Measurements from ENCODE around the gene METTL22.
"Not testable (repeated sequence)": the region's sequence is repeated elsewhere in the genome, so short reads cannot be mapped to it uniquely, and the experiment has no call there.

METTL22 gene

GRCh38 chr16:8646326-8647053 lies 25.0 kb downstream of the METTL22 start:
- TF ChIP-seq, protein P1, sequence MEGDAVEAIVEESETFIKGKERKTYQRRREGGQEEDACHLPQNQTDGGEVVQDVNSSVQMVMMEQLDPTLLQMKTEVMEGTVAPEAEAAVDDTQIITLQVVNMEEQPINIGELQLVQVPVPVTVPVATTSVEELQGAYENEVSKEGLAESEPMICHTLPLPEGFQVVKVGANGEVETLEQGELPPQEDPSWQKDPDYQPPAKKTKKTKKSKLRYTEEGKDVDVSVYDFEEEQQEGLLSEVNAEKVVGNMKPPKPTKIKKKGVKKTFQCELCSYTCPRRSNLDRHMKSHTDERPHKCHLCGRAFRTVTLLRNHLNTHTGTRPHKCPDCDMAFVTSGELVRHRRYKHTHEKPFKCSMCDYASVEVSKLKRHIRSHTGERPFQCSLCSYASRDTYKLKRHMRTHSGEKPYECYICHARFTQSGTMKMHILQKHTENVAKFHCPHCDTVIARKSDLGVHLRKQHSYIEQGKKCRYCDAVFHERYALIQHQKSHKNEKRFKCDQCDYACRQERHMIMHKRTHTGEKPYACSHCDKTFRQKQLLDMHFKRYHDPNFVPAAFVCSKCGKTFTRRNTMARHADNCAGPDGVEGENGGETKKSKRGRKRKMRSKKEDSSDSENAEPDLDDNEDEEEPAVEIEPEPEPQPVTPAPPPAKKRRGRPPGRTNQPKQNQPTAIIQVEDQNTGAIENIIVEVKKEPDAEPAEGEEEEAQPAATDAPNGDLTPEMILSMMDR (IDR thresholded peaks at IDR 0.05; ENCODE audit: low read depth, low read length) = no peak
- no peak overlapping the region for H3K4me3 ChIP-seq (replicated peaks in 1 of 2; ENCODE audit: low read depth in 2 of 2, low read length in 2 of 2)
- no peak for DNase-seq (ENCODE audit: low read depth in 2 of 2)

DNA sequence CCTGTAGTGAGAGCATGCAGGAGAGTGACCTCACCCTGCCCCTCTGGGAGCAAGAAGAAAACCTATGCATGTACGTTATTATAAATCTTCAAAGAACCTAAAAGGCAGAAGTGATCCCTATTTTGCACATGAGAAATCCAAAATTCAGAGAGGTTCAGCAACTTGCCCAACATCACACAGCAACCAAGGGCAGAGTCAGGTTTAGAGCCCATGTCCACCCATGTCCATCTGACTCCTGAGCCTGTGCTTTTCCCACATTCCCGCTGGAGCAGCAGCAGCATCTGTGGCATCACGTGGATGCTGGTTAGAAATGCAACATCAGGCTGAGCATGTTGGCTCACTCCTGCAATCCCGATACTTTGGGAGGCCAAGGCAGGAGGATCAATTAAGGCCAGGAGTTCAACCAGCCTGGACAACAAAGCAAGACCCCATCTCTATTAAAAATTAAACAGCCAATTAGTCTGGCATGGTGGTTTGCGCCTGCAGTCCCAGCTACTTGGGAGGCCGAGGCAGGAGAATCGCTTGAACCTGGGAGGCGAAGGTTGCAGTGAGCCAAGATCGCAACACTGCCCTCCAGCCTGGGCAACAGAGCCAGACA lies 26.3 kb downstream of the METTL22 start:
- TF ChIP-seq, protein P1 (IDR thresholded peaks at IDR 0.05; ENCODE audit: low read depth, low read length) = no peak
- DNase-seq (ENCODE audit: low read depth in 2 of 2) = no peak
- no peak overlapping the region for H3K4me3 ChIP-seq (replicated peaks in 1 of 2; ENCODE audit: low read depth in 2 of 2, low read length in 2 of 2)

DNA sequence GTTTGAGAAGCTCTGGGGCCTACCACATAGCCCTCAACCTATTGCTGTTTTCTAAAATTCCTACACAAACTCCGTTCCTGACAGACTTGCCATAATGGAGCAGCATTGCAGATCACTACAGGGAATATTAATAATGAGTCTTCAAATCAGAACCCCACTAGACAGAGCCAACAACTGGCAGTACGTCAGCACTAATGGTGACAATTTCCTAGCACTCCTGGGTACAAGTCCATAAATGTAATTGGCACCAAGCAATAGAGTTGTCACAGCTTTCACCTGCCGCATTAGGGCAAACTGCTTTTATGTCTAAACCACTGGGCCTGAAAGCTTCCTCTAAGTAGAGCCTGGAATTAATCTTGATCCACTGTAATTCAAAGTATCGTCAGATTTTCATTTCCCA lies 27.4 kb downstream of the METTL22 start:
- DNase-seq (ENCODE audit: low read depth in 2 of 2) = no peak
- TF ChIP-seq, protein P1 (IDR thresholded peaks at IDR 0.05; ENCODE audit: low read depth, low read length) = no peak
- H3K4me3 ChIP-seq (replicated peaks in 1 of 2; ENCODE audit: low read depth in 2 of 2, low read length in 2 of 2) = no peak overlapping the region

DNA sequence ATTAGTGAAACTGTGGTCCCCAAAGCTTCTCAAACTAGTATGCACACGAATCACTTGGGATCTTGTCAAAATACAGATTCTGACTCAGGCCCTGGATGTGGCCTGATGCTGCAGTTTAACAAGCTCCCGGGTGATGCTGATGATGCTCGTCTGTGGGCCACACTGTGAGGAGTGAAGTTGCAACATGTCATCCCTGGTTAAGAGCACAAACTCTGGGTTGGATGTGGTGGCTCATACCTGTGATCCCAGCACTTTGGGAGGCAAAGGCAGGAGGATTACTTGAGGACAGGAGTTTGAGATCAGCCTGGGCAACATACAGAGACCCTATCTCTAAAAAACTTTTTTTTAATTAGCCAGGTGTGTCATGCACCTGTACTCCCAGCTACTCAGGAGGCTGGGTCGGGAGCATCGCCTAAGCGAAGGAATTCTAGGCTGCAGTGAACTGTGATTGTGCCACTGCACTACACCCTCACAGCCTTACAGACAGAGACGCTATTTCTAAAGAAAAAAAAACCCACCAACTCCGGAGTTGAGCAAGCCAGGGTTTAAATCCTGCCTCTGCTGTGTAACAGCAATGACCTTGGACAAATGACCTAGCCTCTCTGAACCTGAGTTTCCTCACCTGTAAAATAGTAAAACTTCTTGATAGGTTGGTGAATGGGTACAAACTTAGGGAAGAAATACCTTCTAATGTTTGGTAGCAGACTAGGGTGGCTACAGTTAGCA lies 28.5 kb downstream of the METTL22 start:
- peak in 1 of 2 donors; percentile 9 for DNase-seq (ENCODE audit: low read depth in 2 of 2)
- TF ChIP-seq, protein P1 (IDR thresholded peaks at IDR 0.05; ENCODE audit: low read depth, low read length) = no peak
- H3K4me3 ChIP-seq (replicated peaks in 1 of 2; ENCODE audit: low read depth in 2 of 2, low read length in 2 of 2) = no peak overlapping the region

DNA sequence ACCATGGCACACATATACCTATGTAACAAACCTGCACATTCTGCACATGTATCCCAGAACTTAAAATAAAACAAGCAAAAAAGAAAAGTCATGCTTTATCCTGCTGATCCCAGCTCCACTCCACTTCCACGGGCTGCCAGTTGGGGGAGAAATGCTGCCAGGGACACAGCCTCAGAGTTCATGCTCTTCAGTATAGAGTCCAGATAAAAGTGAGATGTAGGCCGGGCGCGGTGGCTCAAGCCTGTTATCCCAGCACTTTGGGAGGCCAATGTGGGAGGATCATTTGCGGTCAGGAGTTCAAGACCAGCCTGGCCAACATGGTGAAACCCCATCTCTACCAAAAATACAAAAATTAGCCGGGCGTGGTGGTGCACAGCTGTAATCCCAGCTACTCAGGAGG lies 30.5 kb downstream of the METTL22 start:
- peak; percentile 34 to 41 for DNase-seq (ENCODE audit: low read depth in 2 of 2)
- H3K4me3 ChIP-seq (replicated peaks in 1 of 2; ENCODE audit: low read depth in 2 of 2, low read length in 2 of 2) = not testable (repeated sequence)
- TF ChIP-seq, protein P1 (IDR thresholded peaks at IDR 0.05; ENCODE audit: low read depth, low read length) = peak; percentile 57

GRCh38 chr16:8655184-8655717 lies 33.8 kb downstream of the METTL22 start:
- H3K4me3 ChIP-seq (replicated peaks in 1 of 2; ENCODE audit: low read depth in 2 of 2, low read length in 2 of 2) = no peak overlapping the region
- peak; percentile 46 to 48 for DNase-seq (ENCODE audit: low read depth in 2 of 2)
- TF ChIP-seq, protein P1 (IDR thresholded peaks at IDR 0.05; ENCODE audit: low read depth, low read length) = peak; percentile 47
